22Rv1 (cell line): Measurements from ENCODE around the gene GPR149.

Experiments used
- ZFX ChIP-seq: fragments of 450-650 bp; IDR thresholded peaks from 2 replicates; pipeline ENCODE4 v1.6.1; 2017; ENCODE audit warnings: antibody characterized with exemption, borderline replicate concordance
- TF ChIP-seq, protein P1 (sequence below): fragments of 450-650 bp; IDR thresholded peaks from 2 replicates; pipeline ENCODE4 v1.5.1; 2017; ENCODE audit warnings: mild to moderate bottlenecking

DNA sequence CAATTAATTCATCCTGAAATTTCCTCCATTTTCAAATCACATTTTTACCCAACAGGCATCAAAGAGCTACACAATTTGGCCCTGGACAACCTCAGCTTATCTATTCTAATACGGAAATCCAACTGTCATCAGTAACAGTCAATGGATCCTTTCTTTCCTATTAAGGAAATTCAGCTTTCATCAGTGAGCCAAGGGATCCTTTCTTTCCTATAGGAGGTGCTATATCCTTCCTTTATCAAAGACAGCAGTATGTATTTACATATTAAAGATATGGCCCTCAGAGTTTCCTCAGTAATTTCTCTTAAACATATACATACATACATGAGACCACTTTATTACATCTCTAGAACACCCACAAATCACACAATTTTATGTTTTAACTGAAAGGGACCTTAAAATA lies 115.8 kb downstream of the GPR149 start:
- TF ChIP-seq, protein P1, sequence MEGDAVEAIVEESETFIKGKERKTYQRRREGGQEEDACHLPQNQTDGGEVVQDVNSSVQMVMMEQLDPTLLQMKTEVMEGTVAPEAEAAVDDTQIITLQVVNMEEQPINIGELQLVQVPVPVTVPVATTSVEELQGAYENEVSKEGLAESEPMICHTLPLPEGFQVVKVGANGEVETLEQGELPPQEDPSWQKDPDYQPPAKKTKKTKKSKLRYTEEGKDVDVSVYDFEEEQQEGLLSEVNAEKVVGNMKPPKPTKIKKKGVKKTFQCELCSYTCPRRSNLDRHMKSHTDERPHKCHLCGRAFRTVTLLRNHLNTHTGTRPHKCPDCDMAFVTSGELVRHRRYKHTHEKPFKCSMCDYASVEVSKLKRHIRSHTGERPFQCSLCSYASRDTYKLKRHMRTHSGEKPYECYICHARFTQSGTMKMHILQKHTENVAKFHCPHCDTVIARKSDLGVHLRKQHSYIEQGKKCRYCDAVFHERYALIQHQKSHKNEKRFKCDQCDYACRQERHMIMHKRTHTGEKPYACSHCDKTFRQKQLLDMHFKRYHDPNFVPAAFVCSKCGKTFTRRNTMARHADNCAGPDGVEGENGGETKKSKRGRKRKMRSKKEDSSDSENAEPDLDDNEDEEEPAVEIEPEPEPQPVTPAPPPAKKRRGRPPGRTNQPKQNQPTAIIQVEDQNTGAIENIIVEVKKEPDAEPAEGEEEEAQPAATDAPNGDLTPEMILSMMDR: peak; percentile 14; the same call in 1 of the 2 replicates
- TF ChIP-seq ZFX: no peak
